ENCODE data around the gene ZC3H8. TPM values are rescaled to one million over a fixed set of nuclear protein-coding genes. Genes with fewer than 3 reads are reported as not detected.

Gene ZC3H8
- total RNA-seq, 2 donors from 2014 or later = 23.6 to 31.7 TPM

DNA sequence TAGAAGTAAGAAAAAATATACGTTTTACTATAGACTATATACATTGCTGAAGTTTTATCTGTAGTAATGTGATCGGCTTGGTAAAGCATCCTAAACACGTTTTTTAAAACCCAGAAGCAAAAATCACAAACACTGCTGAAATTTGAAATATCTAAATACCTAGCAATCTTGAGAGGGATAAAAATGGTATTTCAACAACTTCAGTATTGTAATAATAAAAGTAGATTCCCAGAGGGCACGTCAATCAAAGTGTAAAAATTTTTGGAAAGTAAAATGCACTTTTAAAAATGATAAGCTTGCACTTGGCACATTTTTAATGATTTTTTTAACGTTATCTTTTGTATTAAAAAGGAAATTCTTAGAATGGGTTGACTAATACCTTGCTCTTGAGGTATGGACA, 22.1 kb upstream of the ZC3H8 start:
- ATAC-seq (replicated peaks in 1 of 2) (no peak), DNase-seq (no peak)
- Mint-ChIP-seq H3K4me1 (ENCODE audit: low read depth) (peaks cover 22% of the 10 kb centered on the region), H3K36me3 (ENCODE audit: insufficient read depth in 2 of 2) (no peaks in the 10 kb centered on the region), H3K27ac (peak overlapping the region; percentile 80), H3K4me3 (peak overlapping the region; percentile 56 to 93), H3K9me3 (no peaks in the 10 kb centered on the region), H3K27me3 (ENCODE audit: low read depth) (no peaks in the 10 kb centered on the region)

DNA sequence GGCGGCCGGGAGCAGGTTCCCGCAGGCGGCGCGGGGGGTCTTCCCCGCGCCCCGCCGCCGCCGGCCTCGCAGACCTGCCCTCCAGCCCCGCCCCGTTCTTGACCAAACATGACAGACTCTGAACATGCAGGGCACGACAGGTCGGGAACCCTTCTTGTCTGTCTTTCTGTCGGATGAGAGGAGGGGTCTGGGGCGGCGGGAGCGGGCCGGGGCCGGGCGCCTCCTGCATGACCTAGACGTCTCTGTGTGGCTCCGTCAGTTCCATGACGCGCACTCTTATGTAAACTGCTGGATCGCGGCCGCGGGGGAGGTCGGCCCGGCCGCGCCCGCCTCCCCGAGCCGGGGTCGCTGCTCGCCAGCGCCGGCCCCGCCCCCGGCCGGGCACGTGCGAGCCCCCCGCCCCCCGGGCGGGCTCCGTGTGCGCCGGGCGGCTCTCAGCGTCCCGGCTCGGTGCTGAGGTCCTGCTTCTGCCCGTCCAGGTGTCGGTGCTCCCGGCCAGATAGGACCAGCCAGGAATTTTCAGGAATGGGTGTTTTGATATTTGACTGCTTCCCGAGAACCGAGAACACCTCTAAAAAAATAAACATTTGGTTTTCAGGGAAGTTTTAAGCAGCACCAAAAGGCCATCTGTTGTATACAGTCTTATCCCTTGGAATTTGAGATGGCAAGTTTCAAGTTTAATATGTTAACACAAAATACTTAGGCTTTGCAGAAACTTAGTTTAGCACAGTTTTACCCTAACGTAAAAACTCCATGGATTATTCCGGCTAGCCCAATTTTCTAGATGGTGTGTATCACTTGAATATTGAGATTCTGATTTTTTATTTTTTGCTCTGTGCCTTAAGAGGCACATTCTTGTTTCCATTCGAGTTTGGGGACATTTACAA, 21.3 kb upstream of the ZC3H8 start:
- no peaks in the 10 kb centered on the region for H3K36me3 Mint-ChIP-seq (ENCODE audit: insufficient read depth in 2 of 2)
- no peaks in the 10 kb centered on the region for H3K9me3 Mint-ChIP-seq
- peak overlapping the region; percentile 95 for H3K27ac Mint-ChIP-seq
- H3K27me3 Mint-ChIP-seq (ENCODE audit: low read depth) = no peaks in the 10 kb centered on the region
- H3K4me3 Mint-ChIP-seq = peak overlapping the region; percentile 89 to 93
- DNase-seq (peak; percentile 80 to 81), ATAC-seq (replicated peaks in 1 of 2) (peak; percentile 70 to 73)
- H3K4me1 Mint-ChIP-seq (ENCODE audit: low read depth) = peaks cover 20% of the 10 kb centered on the region

DNA sequence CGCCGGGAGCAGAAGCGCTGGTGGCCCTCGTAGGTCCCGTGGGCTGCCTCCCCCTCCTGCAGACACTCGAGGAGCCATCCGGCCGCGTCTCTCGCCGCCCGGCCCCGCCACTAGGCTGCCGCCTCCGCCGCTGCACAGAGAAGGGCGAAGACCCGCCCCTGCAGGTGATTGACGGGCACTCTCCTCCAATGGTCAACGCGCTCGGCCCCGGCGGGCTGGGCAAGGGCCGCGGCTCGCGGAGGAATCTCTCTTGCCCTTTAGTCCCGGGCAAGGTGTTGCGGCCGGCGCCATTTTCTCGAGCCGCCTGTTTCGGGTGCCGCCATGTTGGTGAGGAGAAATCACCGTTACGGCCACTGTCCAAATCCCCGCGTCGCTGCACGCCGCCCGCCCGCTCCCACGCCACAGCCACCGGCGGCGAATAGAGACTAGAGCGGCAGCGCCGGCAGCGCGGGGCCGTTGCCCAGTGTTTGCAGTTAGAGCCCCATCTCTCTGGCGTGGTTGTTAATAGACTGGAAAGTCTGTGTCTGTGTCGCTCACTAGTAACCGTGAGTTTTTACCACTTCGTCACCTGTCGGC, 20.6 kb upstream of the ZC3H8 start, which contains the start of gene ZC3H6:
Gene ZC3H6, plus strand, starts transcription at position 287 of the 576 bp plus-strand sequence. CDS start 398 bp downstream, outside the sequence.
- ATAC-seq (replicated peaks in 1 of 2) (peak; percentile 97), DNase-seq (peak; percentile 99 to 100)
- Mint-ChIP-seq H3K4me1 (ENCODE audit: low read depth) (peaks cover 17% of the 10 kb centered on the region), H3K36me3 (ENCODE audit: insufficient read depth in 2 of 2) (no peaks in the 10 kb centered on the region), H3K9me3 (no peaks in the 10 kb centered on the region), H3K27ac (peak within 1 kb of the TSS; percentile 95), H3K4me3 (peak within 1 kb of the TSS; percentile 89 to 93), H3K27me3 (ENCODE audit: low read depth) (no peaks in the 10 kb centered on the region)

DNA sequence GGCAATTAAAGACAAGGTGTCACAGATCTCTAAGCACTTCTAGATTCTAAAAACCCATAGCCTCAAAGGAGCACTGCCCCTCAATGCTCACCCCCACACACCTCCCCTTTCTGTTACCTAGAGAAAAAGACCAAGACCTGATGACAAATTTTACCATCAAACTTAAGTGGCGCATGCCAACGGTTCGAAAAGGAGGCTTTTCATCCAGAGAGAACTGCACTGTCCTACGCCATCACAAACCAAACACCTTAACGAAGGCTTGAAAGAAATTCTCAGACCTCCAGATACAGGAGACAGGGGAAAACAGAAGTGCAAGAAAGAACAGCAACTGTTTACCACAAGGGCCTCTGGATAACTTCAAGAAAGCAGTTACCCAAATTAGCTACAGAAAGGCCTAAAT, 18.5 kb upstream of the ZC3H8 start:
- ATAC-seq (replicated peaks in 1 of 2) (no peak), DNase-seq (no peak)
- no peaks in the 10 kb centered on the region for H3K27me3 Mint-ChIP-seq (ENCODE audit: low read depth)
- no peak overlapping the region for H3K4me3 Mint-ChIP-seq
- H3K27ac Mint-ChIP-seq = no peak overlapping the region
- H3K4me1 Mint-ChIP-seq (ENCODE audit: low read depth) = peaks cover 17% of the 10 kb centered on the region
- H3K36me3 Mint-ChIP-seq (ENCODE audit: insufficient read depth in 2 of 2) = peaks cover 0 to 2% of the 10 kb centered on the region in 2 donors
- H3K9me3 Mint-ChIP-seq = no peaks in the 10 kb centered on the region

GRCh38 chr2:112272669-112273068, 17.8 kb upstream of the ZC3H8 start:
- H3K4me1 Mint-ChIP-seq (ENCODE audit: low read depth) = peaks cover 13% of the 10 kb centered on the region
- no peaks in the 10 kb centered on the region for H3K9me3 Mint-ChIP-seq
- H3K4me3 Mint-ChIP-seq = no peak overlapping the region
- no peaks in the 10 kb centered on the region for H3K27me3 Mint-ChIP-seq (ENCODE audit: low read depth)
- peaks cover 0 to 2% of the 10 kb centered on the region in 2 donors for H3K36me3 Mint-ChIP-seq (ENCODE audit: insufficient read depth in 2 of 2)
- peak overlapping the region; percentile 27 for H3K27ac Mint-ChIP-seq
- no peak for ATAC-seq (replicated peaks in 1 of 2)
- DNase-seq = no peak

- no peaks in the 10 kb centered on the region for H3K9me3 Mint-ChIP-seq
- peaks cover 6% of the 10 kb centered on the region for H3K4me1 Mint-ChIP-seq (ENCODE audit: low read depth)
- H3K4me3 Mint-ChIP-seq = no peak overlapping the region
- DNase-seq (no peak), ATAC-seq (replicated peaks in 1 of 2) (no peak)
- H3K27me3 Mint-ChIP-seq (ENCODE audit: low read depth) = no peaks in the 10 kb centered on the region
- H3K36me3 Mint-ChIP-seq (ENCODE audit: insufficient read depth in 2 of 2) = peaks cover 0 to 2% of the 10 kb centered on the region in 2 donors
- no peak overlapping the region for H3K27ac Mint-ChIP-seq
Measured at GRCh38 chr2:112268547-112268946, 13.7 kb upstream of the ZC3H8 start.

DNA sequence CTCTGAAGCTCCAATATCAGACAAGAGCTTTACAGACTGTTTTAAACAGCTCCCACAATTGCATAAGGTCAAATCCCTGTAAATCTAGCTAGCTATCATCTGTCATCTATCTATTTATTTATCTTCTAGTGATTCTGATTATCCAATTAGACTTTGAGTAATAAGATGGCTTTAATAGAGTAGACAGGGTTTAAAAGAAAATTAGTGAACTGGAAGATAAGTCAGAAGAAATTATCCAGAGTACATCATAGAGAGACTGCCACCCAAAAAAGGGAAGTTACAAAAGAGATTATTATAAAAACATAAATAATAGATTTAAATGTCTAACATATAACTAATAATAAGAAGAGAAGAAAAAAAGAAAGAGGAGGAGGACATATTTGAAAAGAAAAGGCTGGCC, 8.0 kb upstream of the ZC3H8 start:
- Mint-ChIP-seq H3K27me3 (ENCODE audit: low read depth) (no peaks in the 10 kb centered on the region), H3K36me3 (ENCODE audit: insufficient read depth in 2 of 2) (no peaks in the 10 kb centered on the region), H3K9me3 (peaks cover 0 to 2% of the 10 kb centered on the region in 2 donors), H3K4me1 (ENCODE audit: low read depth) (peaks cover 17% of the 10 kb centered on the region), H3K4me3 (no peak overlapping the region), H3K27ac (no peak overlapping the region)
- DNase-seq (no peak), ATAC-seq (replicated peaks in 1 of 2) (no peak)

- Mint-ChIP-seq H3K36me3 (ENCODE audit: insufficient read depth in 2 of 2) (no peaks in the 10 kb centered on the region), H3K4me3 (no peak overlapping the region), H3K27me3 (ENCODE audit: low read depth) (no peaks in the 10 kb centered on the region), H3K9me3 (peaks cover 0 to 2% of the 10 kb centered on the region in 2 donors), H3K27ac (no peak overlapping the region), H3K4me1 (ENCODE audit: low read depth) (peaks cover 23% of the 10 kb centered on the region)
- ATAC-seq (replicated peaks in 1 of 2) (no peak), DNase-seq (no peak)
Measured at GRCh38 chr2:112260295-112260625, 5.4 kb upstream of the ZC3H8 start.

GRCh38 chr2:112259509-112260294, 4.9 kb upstream of the ZC3H8 start:
- Mint-ChIP-seq H3K27me3 (ENCODE audit: low read depth) (no peaks in the 10 kb centered on the region), H3K36me3 (ENCODE audit: insufficient read depth in 2 of 2) (no peaks in the 10 kb centered on the region), H3K4me1 (ENCODE audit: low read depth) (peaks cover 23% of the 10 kb centered on the region), H3K4me3 (peak overlapping the region; percentile 64 to 69), H3K9me3 (peaks cover 0 to 2% of the 10 kb centered on the region in 2 donors), H3K27ac (peak overlapping the region; percentile 78)
- DNase-seq = peak; percentile 83 to 84
- ATAC-seq (replicated peaks in 1 of 2) = peak; percentile 44 to 48

GRCh38 chr2:112257575-112257974, 2.7 kb upstream of the ZC3H8 start:
- H3K9me3 Mint-ChIP-seq = no peaks in the 10 kb centered on the region
- H3K27me3 Mint-ChIP-seq (ENCODE audit: low read depth) = no peaks in the 10 kb centered on the region
- H3K27ac Mint-ChIP-seq = no peak overlapping the region
- H3K4me1 Mint-ChIP-seq (ENCODE audit: low read depth) = peaks cover 23% of the 10 kb centered on the region
- H3K4me3 Mint-ChIP-seq = no peak overlapping the region
- peaks cover 0 to 5% of the 10 kb centered on the region in 2 donors for H3K36me3 Mint-ChIP-seq (ENCODE audit: insufficient read depth in 2 of 2)
- no peak for ATAC-seq (replicated peaks in 1 of 2)
- peak in 1 of 2 donors; percentile 25 for DNase-seq

- peaks cover 23% of the 10 kb centered on the region for H3K4me1 Mint-ChIP-seq (ENCODE audit: low read depth)
- H3K27me3 Mint-ChIP-seq (ENCODE audit: low read depth) = no peaks in the 10 kb centered on the region
- H3K9me3 Mint-ChIP-seq = no peaks in the 10 kb centered on the region
- peaks cover 0 to 5% of the 10 kb centered on the region in 2 donors for H3K36me3 Mint-ChIP-seq (ENCODE audit: insufficient read depth in 2 of 2)
- no peak overlapping the region for H3K27ac Mint-ChIP-seq
- no peak for DNase-seq
- no peak for ATAC-seq (replicated peaks in 1 of 2)
- no peak overlapping the region for H3K4me3 Mint-ChIP-seq
Measured at GRCh38 chr2:112256654-112257053, 1.8 kb upstream of the ZC3H8 start.

DNA sequence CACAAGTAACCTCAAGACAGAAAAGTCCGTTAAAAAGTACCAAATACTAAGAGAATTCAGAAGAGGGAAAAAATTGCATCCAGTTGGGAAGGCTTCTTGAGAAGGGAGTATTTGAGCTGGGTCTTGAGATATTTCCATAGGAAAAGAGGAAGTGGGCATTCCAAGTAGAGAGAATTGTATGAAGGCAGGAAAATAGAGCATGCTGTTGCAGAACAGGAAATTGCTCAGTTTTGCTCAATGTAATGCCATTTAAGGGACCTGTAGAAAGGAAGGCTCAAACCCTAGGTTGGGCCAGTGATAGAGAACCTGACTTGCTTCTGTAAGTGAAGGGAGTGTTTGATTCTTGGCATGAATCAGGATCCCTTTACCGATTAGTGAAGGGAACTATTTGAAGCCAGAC, 1.0 kb upstream of the ZC3H8 start:
- H3K4me1 Mint-ChIP-seq (ENCODE audit: low read depth) = peaks cover 23% of the 10 kb centered on the region
- H3K9me3 Mint-ChIP-seq = no peaks in the 10 kb centered on the region
- ATAC-seq (replicated peaks in 1 of 2) (no peak), DNase-seq (no peak)
- H3K4me3 Mint-ChIP-seq = peak overlapping the region in 1 of 2 donors; percentile 92
- H3K27me3 Mint-ChIP-seq (ENCODE audit: low read depth) = no peaks in the 10 kb centered on the region
- peaks cover 0 to 5% of the 10 kb centered on the region in 2 donors for H3K36me3 Mint-ChIP-seq (ENCODE audit: insufficient read depth in 2 of 2)
- no peak overlapping the region for H3K27ac Mint-ChIP-seq

Measured in activated T-cell treated with anti-CD3 and anti-CD28 coated beads, Interleukin-2, amount 50 U/mL, for 72 hours (primary cell).